ENCODE measurements around the gene MATN1. TPM values are rescaled to one million over a fixed set of nuclear protein-coding genes. Genes with fewer than 3 reads are reported as not detected.

MATN1 gene
- polyA plus RNA-seq, 4 donors = 0.03 to 0.32 TPM; not detected in 2

DNA sequence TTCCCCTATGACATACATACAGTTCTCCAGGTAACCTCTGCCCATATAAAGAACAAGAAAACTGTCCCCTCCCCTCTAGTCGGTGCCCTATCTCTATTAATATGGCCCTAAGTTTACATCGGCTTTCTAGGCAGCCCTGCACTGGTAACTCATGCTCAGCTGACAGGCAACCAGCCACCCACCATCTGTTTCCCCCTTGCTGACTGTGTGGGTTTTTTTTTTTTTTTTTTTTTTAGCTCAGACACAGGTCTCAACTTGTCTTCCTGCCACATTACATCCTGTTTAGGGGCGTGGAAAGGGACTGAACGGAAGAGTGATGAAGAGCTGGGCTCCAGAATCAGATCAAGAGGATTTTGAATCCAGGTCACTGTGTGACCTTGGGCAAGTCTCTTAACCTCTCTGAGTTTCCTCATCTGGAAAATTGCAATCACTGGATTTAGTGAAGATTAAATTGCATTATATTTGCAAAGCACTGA is 20.2 kb upstream of the MATN1 start:
- FAIRE-seq = no peak
- DNase-seq = peak in 1 of 2 donors; percentile 63
- Histone ChIP-seq H3K27me3 (ENCODE audit: control insufficient read depth in 3 of 3, insufficient read depth in 3 of 3, low read length in 3 of 3) (no peaks in the 10 kb centered on the region), H3K36me3 (ENCODE audit: control insufficient read depth in 3 of 3, insufficient read depth in 2 of 3, low read depth in 1 of 3, low read length in 3 of 3) (peaks cover 0 to 4% (median 2%) of the 10 kb centered on the region in 3 donors), H3K4me1 (ENCODE audit: control insufficient read depth in 3 of 3, insufficient read depth in 2 of 3, low read depth in 1 of 3, low read length in 2 of 3) (peaks cover 0 to 67% (median 8%) of the 10 kb centered on the region in 3 donors), H3K9me3 (ENCODE audit: control insufficient read depth in 2 of 2, insufficient read depth in 1 of 2, low read depth in 1 of 2, low read length in 1 of 2) (peaks cover 0 to 3% of the 10 kb centered on the region in 2 donors), H3K27ac (ENCODE audit: low read depth in 1 of 3, low read length in 2 of 3) (peak overlapping the region in 1 of 3 donors; percentile 65), H3K4me3 (ENCODE audit: low read depth in 1 of 3, low read length in 3 of 3) (no peak overlapping the region)
- 43 to 59% (median 54%) methylated on average over 4 of the region's 4 CpGs for WGBS, 3 donors

GRCh38 chr1:30742963-30743559 is 19.7 kb upstream of the MATN1 start:
- FAIRE-seq = no peak
- 88 to 95% (median 90%) methylated on average over 3 of the region's 3 CpGs for WGBS, 3 donors
- H3K27ac ChIP-seq (ENCODE audit: low read depth in 1 of 3, low read length in 2 of 3) = peak overlapping the region in 1 of 3 donors; percentile 41

DNA sequence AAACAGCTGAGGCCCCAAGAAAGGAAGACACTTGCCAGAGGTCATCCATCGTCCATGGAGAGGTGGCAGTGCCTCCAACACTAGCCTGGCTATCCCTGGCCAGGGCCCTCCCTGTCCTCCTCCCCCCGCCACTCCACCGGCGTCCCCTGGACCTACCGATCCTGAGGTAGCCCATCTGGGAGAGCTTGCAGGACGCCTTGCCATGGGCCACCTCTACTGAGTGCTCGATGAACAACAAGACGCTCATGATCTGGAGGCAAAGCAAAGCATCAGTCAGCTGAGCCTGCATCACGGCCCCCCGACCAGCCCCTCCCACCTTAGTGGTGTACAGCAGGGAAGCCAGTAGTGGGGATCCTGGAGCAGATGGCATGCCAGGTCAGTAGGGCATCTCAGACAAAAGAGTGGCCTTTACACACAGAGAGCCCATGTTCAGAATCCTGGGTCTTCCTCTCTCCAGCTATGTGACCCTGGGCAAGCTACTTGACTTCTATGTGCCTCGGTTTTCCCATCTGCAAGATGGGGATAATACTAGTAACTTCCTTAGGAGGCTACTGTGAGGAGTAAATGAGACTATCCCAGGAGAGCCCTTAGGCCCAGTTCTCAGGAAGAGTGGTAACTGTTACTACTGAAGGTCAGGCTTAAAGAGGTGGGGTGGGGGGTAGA is 19.0 kb upstream of the MATN1 start:
- H3K9me3 ChIP-seq (ENCODE audit: control insufficient read depth in 2 of 2, insufficient read depth in 1 of 2, low read depth in 1 of 2, low read length in 1 of 2) = peaks cover 0 to 8% of the 10 kb centered on the region in 2 donors
- FAIRE-seq (no peak), DNase-seq (no peak)
- no peaks in the 10 kb centered on the region for H3K27me3 ChIP-seq (ENCODE audit: control insufficient read depth in 3 of 3, insufficient read depth in 3 of 3, low read length in 3 of 3)
- H3K27ac ChIP-seq (ENCODE audit: low read depth in 1 of 3, low read length in 2 of 3) = no peak overlapping the region
- no peak overlapping the region for H3K4me3 ChIP-seq (ENCODE audit: low read depth in 1 of 3, low read length in 3 of 3)
- peaks cover 0 to 5% (median 2%) of the 10 kb centered on the region in 3 donors for H3K36me3 ChIP-seq (ENCODE audit: control insufficient read depth in 3 of 3, insufficient read depth in 2 of 3, low read depth in 1 of 3, low read length in 3 of 3)
- WGBS, 3 donors = 84 to 87% (median 85%) methylated on average over 10 to 11 of the region's 11 CpGs
- H3K4me1 ChIP-seq (ENCODE audit: control insufficient read depth in 3 of 3, insufficient read depth in 2 of 3, low read depth in 1 of 3, low read length in 2 of 3) = peaks cover 0 to 70% (median 8%) of the 10 kb centered on the region in 3 donors

More at GRCh38 chr1:30742963-30743559, 19.7 kb upstream of the MATN1 start:
- H3K4me1 ChIP-seq (ENCODE audit: control insufficient read depth in 3 of 3, insufficient read depth in 2 of 3, low read depth in 1 of 3, low read length in 2 of 3) = peaks cover 0 to 64% (median 8%) of the 10 kb centered on the region in 3 donors
- peaks cover 0 to 4% (median 2%) of the 10 kb centered on the region in 3 donors for H3K36me3 ChIP-seq (ENCODE audit: control insufficient read depth in 3 of 3, insufficient read depth in 2 of 3, low read depth in 1 of 3, low read length in 3 of 3)
- no peak for DNase-seq
- no peaks in the 10 kb centered on the region for H3K27me3 ChIP-seq (ENCODE audit: control insufficient read depth in 3 of 3, insufficient read depth in 3 of 3, low read length in 3 of 3)
- H3K9me3 ChIP-seq (ENCODE audit: control insufficient read depth in 2 of 2, insufficient read depth in 1 of 2, low read depth in 1 of 2, low read length in 1 of 2) = peaks cover 0 to 7% of the 10 kb centered on the region in 2 donors
- H3K4me3 ChIP-seq (ENCODE audit: low read depth in 1 of 3, low read length in 3 of 3) = no peak overlapping the region

DNA sequence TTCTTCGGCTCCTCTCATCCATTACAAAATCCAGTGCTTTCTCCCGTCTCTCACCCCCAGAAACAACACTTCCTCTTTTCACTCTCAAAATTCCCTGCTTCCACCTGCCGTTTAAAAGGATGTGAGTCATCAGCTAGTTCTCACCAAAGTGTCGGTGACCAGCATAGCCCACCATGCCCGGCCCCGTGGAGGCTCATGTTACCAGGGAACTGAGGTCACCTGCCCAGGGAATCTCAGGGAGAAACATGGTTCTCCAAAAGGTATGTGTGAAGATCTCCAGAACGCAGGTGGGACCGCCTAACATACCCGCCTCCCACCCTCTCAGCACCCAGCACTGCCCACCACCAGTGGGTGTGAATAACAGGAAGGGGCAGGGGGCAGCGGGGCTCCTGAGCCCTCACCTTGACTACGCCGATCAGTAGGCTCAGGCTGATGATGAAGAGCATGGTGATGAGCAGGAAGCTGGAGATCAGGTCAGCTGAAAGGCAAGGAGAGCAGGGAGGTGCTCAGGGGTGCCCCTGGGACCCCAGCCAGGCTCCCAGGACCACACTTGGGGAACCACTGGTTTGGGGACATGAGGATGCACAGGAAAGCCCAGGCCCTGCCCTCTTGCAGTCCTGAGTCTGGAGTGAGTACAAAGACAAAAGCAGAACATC is 18.0 kb upstream of the MATN1 start:
- DNase-seq (no peak), FAIRE-seq (no peak)
- Histone ChIP-seq H3K4me1 (ENCODE audit: control insufficient read depth in 3 of 3, insufficient read depth in 2 of 3, low read depth in 1 of 3, low read length in 2 of 3) (peaks cover 0 to 70% (median 8%) of the 10 kb centered on the region in 3 donors), H3K27ac (ENCODE audit: low read depth in 1 of 3, low read length in 2 of 3) (peak overlapping the region in 1 of 3 donors; percentile 19), H3K27me3 (ENCODE audit: control insufficient read depth in 3 of 3, insufficient read depth in 3 of 3, low read length in 3 of 3) (no peaks in the 10 kb centered on the region), H3K4me3 (ENCODE audit: low read depth in 1 of 3, low read length in 3 of 3) (no peak overlapping the region), H3K9me3 (ENCODE audit: control insufficient read depth in 2 of 2, insufficient read depth in 1 of 2, low read depth in 1 of 2, low read length in 1 of 2) (peaks cover 0 to 8% of the 10 kb centered on the region in 2 donors), H3K36me3 (ENCODE audit: control insufficient read depth in 3 of 3, insufficient read depth in 2 of 3, low read depth in 1 of 3, low read length in 3 of 3) (peaks cover 0 to 2% (median 2%) of the 10 kb centered on the region in 3 donors)
- 57 to 60% (median 58%) methylated on average over 12 of the region's 12 CpGs for WGBS, 3 donors

GRCh38 chr1:30740251-30741238 is 17.2 kb upstream of the MATN1 start:
- Histone ChIP-seq H3K36me3 (ENCODE audit: control insufficient read depth in 3 of 3, insufficient read depth in 2 of 3, low read depth in 1 of 3, low read length in 3 of 3) (peaks cover 0 to 2% (median 2%) of the 10 kb centered on the region in 3 donors), H3K4me1 (ENCODE audit: control insufficient read depth in 3 of 3, insufficient read depth in 2 of 3, low read depth in 1 of 3, low read length in 2 of 3) (peaks cover 0 to 62% (median 6%) of the 10 kb centered on the region in 3 donors), H3K4me3 (ENCODE audit: low read depth in 1 of 3, low read length in 3 of 3) (no peak overlapping the region), H3K9me3 (ENCODE audit: control insufficient read depth in 2 of 2, insufficient read depth in 1 of 2, low read depth in 1 of 2, low read length in 1 of 2) (peaks cover 0 to 8% of the 10 kb centered on the region in 2 donors), H3K27me3 (ENCODE audit: control insufficient read depth in 3 of 3, insufficient read depth in 3 of 3, low read length in 3 of 3) (no peaks in the 10 kb centered on the region), H3K27ac (ENCODE audit: low read depth in 1 of 3, low read length in 2 of 3) (peak overlapping the region in 2 of 3 donors; percentile 6 to 78)
- FAIRE-seq = no peak
- 57 to 64% (median 64%) methylated on average over 14 to 15 of the region's 15 CpGs for WGBS, 3 donors
- DNase-seq = peak; percentile 45 to 75

DNA sequence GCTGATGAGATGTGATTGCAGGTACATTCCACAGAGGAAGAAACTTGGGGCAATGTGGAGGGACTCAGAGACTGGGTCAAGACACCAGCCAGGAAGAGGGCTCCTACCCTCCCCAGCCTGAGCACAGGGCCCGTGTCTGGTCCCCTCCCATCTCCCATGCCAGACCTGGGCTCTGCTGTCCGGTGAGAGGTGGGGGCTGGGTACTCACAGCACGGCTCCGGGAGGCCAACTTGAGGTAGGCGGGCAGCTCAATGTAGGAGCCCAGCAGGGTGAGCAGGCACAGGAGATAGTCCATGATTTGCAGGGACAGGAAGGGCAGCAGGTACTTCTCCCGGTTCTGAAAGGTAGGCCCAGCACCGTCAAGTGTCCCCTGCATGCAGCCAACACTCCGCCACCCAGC is 16.2 kb upstream of the MATN1 start:
- WGBS, 3 donors = 90 to 92% (median 90%) methylated on average over 7 to 8 of the region's 8 CpGs
- no peak overlapping the region for H3K4me3 ChIP-seq (ENCODE audit: low read depth in 1 of 3, low read length in 3 of 3)
- no peak for DNase-seq
- H3K27me3 ChIP-seq (ENCODE audit: control insufficient read depth in 3 of 3, insufficient read depth in 3 of 3, low read length in 3 of 3) = no peaks in the 10 kb centered on the region
- FAIRE-seq = no peak
- peaks cover 0 to 8% of the 10 kb centered on the region in 2 donors for H3K9me3 ChIP-seq (ENCODE audit: control insufficient read depth in 2 of 2, insufficient read depth in 1 of 2, low read depth in 1 of 2, low read length in 1 of 2)
- H3K36me3 ChIP-seq (ENCODE audit: control insufficient read depth in 3 of 3, insufficient read depth in 2 of 3, low read depth in 1 of 3, low read length in 3 of 3) = peaks cover 0 to 2% (median 2%) of the 10 kb centered on the region in 3 donors
- H3K4me1 ChIP-seq (ENCODE audit: control insufficient read depth in 3 of 3, insufficient read depth in 2 of 3, low read depth in 1 of 3, low read length in 2 of 3) = peaks cover 0 to 54% (median 3%) of the 10 kb centered on the region in 3 donors
- H3K27ac ChIP-seq (ENCODE audit: low read depth in 1 of 3, low read length in 2 of 3) = peak overlapping the region in 2 of 3 donors; percentile 6 to 78

GRCh38 chr1:30738715-30739559 is 15.6 kb upstream of the MATN1 start:
- Histone ChIP-seq H3K4me1 (ENCODE audit: control insufficient read depth in 3 of 3, insufficient read depth in 2 of 3, low read depth in 1 of 3, low read length in 2 of 3) (peaks cover 0 to 47% (median 3%) of the 10 kb centered on the region in 3 donors), H3K36me3 (ENCODE audit: control insufficient read depth in 3 of 3, insufficient read depth in 2 of 3, low read depth in 1 of 3, low read length in 3 of 3) (peaks cover 0 to 2% (median 2%) of the 10 kb centered on the region in 3 donors), H3K27me3 (ENCODE audit: control insufficient read depth in 3 of 3, insufficient read depth in 3 of 3, low read length in 3 of 3) (no peaks in the 10 kb centered on the region), H3K4me3 (ENCODE audit: low read depth in 1 of 3, low read length in 3 of 3) (no peak overlapping the region), H3K9me3 (ENCODE audit: control insufficient read depth in 2 of 2, insufficient read depth in 1 of 2, low read depth in 1 of 2, low read length in 1 of 2) (peaks cover 0 to 8% of the 10 kb centered on the region in 2 donors), H3K27ac (ENCODE audit: low read depth in 1 of 3, low read length in 2 of 3) (peak overlapping the region in 1 of 3 donors; percentile 78)
- WGBS, 3 donors = 86 to 95% (median 92%) methylated on average over 10 of the region's 10 CpGs
- no peak for DNase-seq
- no peak for FAIRE-seq

All from small intestine (tissue), 7 donors.